Endothelial cell (in vitro differentiated cells): ENCODE measurements around the gene CLDN5. TPM values are rescaled to one million over a fixed set of nuclear protein-coding genes. Genes with fewer than 3 reads are reported as not detected.
"Not testable (repeated sequence)": the region's sequence is repeated elsewhere in the genome, so short reads cannot be mapped to it uniquely, and the experiment has no call there.

Experiments
- DNase-seq: peaks from one replicate; pipeline ENCODE4 v3.0.0; 2021; ENCODE audit warnings: low spot score
- H3K27ac Mint-ChIP-seq: one replicate; pipeline ENCODE4 v1.8.0; 2021; ENCODE audit warnings: mixed read lengths, inconsistent platforms; ENCODE audit not compliant: unreplicated experiment
- H3K27me3 Mint-ChIP-seq: one replicate; pipeline ENCODE4 v1.8.0; 2021; ENCODE audit warnings: mild to moderate bottlenecking, moderate library complexity, mixed read lengths, inconsistent platforms; ENCODE audit not compliant: unreplicated experiment
- H3K36me3 Mint-ChIP-seq: one replicate; pipeline ENCODE4 v1.8.0; 2021; ENCODE audit warnings: mild to moderate bottlenecking, low read depth, mixed read lengths, inconsistent platforms; ENCODE audit not compliant: unreplicated experiment
- H3K4me1 Mint-ChIP-seq: one replicate; pipeline ENCODE4 v1.8.0; 2021; ENCODE audit warnings: mild to moderate bottlenecking, mixed read lengths, inconsistent platforms; ENCODE audit not compliant: unreplicated experiment
- H3K4me3 Mint-ChIP-seq: one replicate; pipeline ENCODE4 v1.8.0; 2021; ENCODE audit warnings: mild to moderate bottlenecking, mixed read lengths, inconsistent platforms; ENCODE audit not compliant: unreplicated experiment
- H3K9me3 Mint-ChIP-seq: one replicate; pipeline ENCODE4 v1.8.0; 2021; ENCODE audit warnings: mixed read lengths, inconsistent platforms; ENCODE audit not compliant: unreplicated experiment
- CTCF ChIP-seq: fragments of 200-600 bp; sonication (generic); IDR thresholded peaks from one replicate; pipeline ENCODE4 v1.5.0; 2021; ENCODE audit warnings: antibody characterized with exemption; ENCODE audit not compliant: unreplicated experiment
- total RNA-seq: library from RNA; stranded (reverse); fragmentation: NEBNext Ultra II Directional; extraction: Animal tissue kit (Norgen Biotek cat#: 25700); gene quantifications from one replicate; pipeline ENCODE4 v1.2.1, GENCODE V29; 2021; ENCODE audit not compliant: unreplicated experiment

The CLDN5 gene
- total RNA-seq, 1 donor from 2014 or later = 108 TPM

- no peak for TF ChIP-seq CTCF
- Mint-ChIP-seq H3K36me3 (no peaks in the 10 kb centered on the region), H3K27me3 (no peaks in the 10 kb centered on the region), H3K4me3 (no peak overlapping the region), H3K27ac (no peak overlapping the region), H3K9me3 (no peaks in the 10 kb centered on the region), H3K4me1 (peaks cover 10% of the 10 kb centered on the region)
- no peak for DNase-seq
Measured at GRCh38 chr22:19537941-19538488, 13.8 kb upstream of the CLDN5 start.

GRCh38 chr22:19536564-19536963 lies 12.4 kb upstream of the CLDN5 start:
- Mint-ChIP-seq H3K4me1 (peaks cover 14% of the 10 kb centered on the region), H3K27me3 (no peaks in the 10 kb centered on the region), H3K4me3 (no peak overlapping the region), H3K36me3 (no peaks in the 10 kb centered on the region), H3K9me3 (no peaks in the 10 kb centered on the region), H3K27ac (no peak overlapping the region)
- no peak for DNase-seq
- no peak for TF ChIP-seq CTCF

GRCh38 chr22:19535001-19535400 lies 10.8 kb upstream of the CLDN5 start:
- no peak for TF ChIP-seq CTCF
- no peak for DNase-seq
- peaks cover 14% of the 10 kb centered on the region for H3K4me1 Mint-ChIP-seq
- H3K27ac Mint-ChIP-seq = no peak overlapping the region
- no peaks in the 10 kb centered on the region for H3K9me3 Mint-ChIP-seq
- H3K4me3 Mint-ChIP-seq = no peak overlapping the region
- H3K36me3 Mint-ChIP-seq = no peaks in the 10 kb centered on the region
- no peaks in the 10 kb centered on the region for H3K27me3 Mint-ChIP-seq

- no peaks in the 10 kb centered on the region for H3K36me3 Mint-ChIP-seq
- DNase-seq = no peak
- no peak overlapping the region for H3K27ac Mint-ChIP-seq
- no peak overlapping the region for H3K4me3 Mint-ChIP-seq
- peaks cover under 1% of the 10 kb centered on the region for H3K27me3 Mint-ChIP-seq
- H3K9me3 Mint-ChIP-seq = no peaks in the 10 kb centered on the region
- H3K4me1 Mint-ChIP-seq = peaks cover 14% of the 10 kb centered on the region
- no peak for TF ChIP-seq CTCF
Measured at GRCh38 chr22:19533857-19534256, 9.6 kb upstream of the CLDN5 start.

GRCh38 chr22:19533049-19533626 lies 8.9 kb upstream of the CLDN5 start:
- H3K4me3 Mint-ChIP-seq = no peak overlapping the region

GRCh38 chr22:19531327-19531726 lies 7.1 kb upstream of the CLDN5 start:
- H3K27me3 Mint-ChIP-seq, H3K27ac Mint-ChIP-seq, H3K36me3 Mint-ChIP-seq, H3K9me3 Mint-ChIP-seq, DNase-seq, H3K4me3 Mint-ChIP-seq: not testable (repeated sequence)
- peaks cover 28% of the 10 kb centered on the region for H3K4me1 Mint-ChIP-seq

More at GRCh38 chr22:19533049-19533626, 8.9 kb upstream of the CLDN5 start:
- Mint-ChIP-seq H3K27me3 (peaks cover 6% of the 10 kb centered on the region), H3K4me1 (peaks cover 14% of the 10 kb centered on the region), H3K27ac (no peak overlapping the region), H3K36me3 (no peaks in the 10 kb centered on the region), H3K9me3 (no peaks in the 10 kb centered on the region)
- DNase-seq = no peak
- TF ChIP-seq CTCF = no peak
